Measurements from ENCODE around the gene PRSS37.

PRSS37 gene

DNA sequence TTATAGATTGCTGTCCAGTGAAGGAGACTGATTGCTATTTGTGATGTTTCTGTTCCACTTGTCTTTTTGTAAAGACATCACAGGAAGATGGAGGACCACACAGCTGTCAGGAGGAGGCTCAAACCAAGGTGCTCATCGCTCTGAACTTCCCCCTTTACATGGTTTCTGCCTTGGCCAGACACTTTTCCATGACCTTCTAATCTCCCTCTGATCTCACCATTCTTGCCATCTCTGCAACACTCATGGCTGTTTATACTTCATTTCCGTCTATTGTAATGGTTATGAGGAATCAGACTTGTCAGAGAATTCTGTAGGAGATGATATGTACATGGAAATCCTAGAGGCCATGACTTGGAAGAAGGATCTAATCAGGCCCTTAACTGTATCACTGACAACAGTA is 53.0 kb downstream of the PRSS37 start:
- no peak for DNase-seq (ENCODE audit: low read depth in 2 of 2)

Measured in stimulated activated CD4-positive, alpha-beta T cell treated with anti-CD3 and anti-CD28 coated beads, Interleukin-1b, Interleukin-23, amount 100 ng/mL, for 4 hours (primary cell).